GM15510 (cell line): ENCODE results near the gene SERPINA12.

Source experiments
- POLR2A ChIP-seq: IDR thresholded peaks from 3 replicates; pipeline ENCODE4 v1.6.1; 2011; ENCODE audit warnings: borderline replicate concordance; ENCODE audit not compliant: insufficient read length; ENCODE audit errors: extremely low read depth

SERPINA12 gene

GRCh38 chr14:94485944-94486841, 23.1 kb downstream of the SERPINA12 start:
- no peak for TF ChIP-seq POLR2A

- TF ChIP-seq POLR2A, result no peak
Measured at GRCh38 chr14:94484481-94484880, 24.8 kb downstream of the SERPINA12 start.

DNA sequence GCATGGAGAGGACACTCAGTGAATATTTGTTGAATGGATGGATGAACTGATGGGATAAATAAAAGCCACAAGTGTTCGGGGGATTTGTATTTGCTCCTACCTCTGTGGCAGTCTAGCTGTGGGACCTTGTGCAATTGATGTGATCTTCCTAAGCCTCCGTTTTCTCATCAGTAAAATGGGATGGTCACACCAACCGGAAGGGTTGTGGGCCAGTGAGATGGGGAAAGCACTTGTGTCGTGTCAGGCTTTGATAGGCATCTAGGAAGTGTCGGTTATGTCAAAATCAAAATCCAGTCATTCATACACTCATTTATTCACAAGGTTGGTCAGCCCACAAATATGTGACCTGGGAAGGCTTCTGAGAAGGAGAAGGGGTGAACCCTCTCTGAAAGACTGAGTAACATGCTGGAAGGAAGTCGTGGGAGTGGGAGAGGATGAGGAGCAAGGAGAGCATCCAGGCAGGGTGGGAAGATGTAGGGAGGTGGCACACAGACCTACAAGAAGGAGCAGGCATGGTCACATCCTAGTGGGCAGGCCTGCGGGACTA, 25.5 kb downstream of the SERPINA12 start:
- no peak for TF ChIP-seq POLR2A

DNA sequence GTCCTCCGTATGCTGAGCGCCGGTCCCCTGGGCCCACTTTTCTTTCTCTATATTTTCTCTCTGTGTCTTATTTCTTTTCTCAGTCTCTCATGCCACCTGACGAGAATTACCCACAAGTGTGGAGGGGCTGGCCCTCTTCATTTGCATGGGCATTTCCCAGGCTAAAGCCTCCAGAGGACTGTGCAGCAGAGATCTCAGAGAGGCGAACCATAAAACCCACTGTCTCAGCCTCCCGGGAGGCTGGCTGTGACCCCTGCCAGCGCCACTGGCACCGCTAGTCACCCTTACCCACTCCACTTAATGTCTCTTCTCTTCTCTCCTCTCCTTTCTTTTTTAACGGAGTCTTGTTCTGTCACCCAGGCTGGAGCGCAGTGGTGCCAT, 26.2 kb downstream of the SERPINA12 start:
- TF ChIP-seq POLR2A, result no peak

DNA sequence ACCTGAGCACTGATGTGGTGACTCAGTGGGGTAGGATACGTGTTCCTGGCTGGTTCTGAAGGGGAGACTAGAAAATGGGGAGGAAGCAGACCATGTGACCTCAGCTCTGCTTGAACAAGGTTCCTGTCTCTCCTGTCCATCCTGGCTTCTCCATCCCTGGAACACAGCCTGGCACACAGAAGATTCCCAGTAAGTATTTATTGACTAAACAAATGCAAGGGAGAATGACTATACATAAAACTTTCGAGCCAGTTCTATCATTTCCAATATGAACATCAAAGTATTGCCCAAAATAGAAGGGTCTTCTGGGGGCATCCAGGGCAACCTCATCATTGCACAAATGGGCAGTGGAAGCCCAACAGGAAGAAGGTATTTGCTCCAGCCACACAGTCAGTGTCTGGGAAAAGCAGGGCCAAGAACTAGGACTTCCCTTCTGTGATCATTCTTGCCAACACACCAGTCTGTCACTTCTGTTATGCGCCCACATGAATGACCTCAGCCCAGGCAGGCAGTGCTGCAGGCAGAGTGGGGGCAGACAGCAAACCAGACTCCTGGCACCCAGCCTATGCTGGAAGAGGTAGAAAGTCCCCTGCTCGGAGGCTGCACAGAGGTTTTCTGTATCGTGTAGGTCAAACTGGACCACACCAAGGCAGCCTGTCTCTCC, 27.7 kb downstream of the SERPINA12 start:
- no peak for TF ChIP-seq POLR2A

- no peak for TF ChIP-seq POLR2A
Measured at GRCh38 chr14:94480809-94481208, 28.5 kb downstream of the SERPINA12 start.

- no peak for TF ChIP-seq POLR2A
Measured at GRCh38 chr14:94478420-94478819, 30.8 kb downstream of the SERPINA12 start.

GRCh38 chr14:94476023-94476422, 33.2 kb downstream of the SERPINA12 start, which contains the start of gene SERPINA9:
Gene SERPINA9, minus strand, starts transcription at chr14:94476197. Its CDS starts 6,357 bp downstream, at chr14:94469840.
- TF ChIP-seq POLR2A, result no peak

GRCh38 chr14:94474581-94475031, 34.7 kb downstream of the SERPINA12 start:
- no peak for TF ChIP-seq POLR2A

DNA sequence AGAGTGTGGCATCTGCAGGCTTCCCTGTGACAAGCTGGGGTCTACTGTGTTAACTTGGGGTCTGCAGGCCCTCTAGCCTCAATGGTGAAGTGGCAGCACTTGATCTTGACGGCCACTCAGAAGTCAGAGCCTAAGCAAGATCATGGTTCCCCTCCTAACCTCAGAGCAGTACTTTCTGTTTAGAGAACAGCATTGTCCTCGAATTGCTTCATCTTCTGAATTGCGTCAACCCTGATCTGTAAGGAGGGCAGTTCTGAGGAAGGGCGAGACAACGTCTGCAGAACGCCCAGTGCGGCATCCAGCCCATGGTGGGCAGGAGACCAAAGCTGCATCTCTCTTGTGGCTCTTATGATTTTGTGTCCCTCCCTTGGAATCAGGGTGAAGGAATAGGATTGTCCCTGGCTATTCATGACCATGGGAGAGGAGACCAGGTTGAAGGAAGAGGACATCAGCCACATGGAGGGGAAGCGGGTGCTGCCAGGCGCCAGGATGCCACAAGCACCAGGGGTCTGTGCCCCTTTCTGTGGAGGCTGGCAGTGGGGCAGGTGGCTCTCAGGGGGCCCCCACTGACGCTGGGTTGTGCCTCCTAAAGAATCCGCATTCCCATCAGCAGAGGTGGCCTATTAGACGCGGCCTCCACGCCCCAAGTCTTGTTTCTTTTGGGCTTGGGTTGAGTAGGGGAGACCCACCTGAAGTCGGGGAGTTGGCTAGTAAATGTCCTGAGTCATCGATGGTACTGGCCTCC, 35.4 kb downstream of the SERPINA12 start:
- TF ChIP-seq POLR2A, result no peak

DNA sequence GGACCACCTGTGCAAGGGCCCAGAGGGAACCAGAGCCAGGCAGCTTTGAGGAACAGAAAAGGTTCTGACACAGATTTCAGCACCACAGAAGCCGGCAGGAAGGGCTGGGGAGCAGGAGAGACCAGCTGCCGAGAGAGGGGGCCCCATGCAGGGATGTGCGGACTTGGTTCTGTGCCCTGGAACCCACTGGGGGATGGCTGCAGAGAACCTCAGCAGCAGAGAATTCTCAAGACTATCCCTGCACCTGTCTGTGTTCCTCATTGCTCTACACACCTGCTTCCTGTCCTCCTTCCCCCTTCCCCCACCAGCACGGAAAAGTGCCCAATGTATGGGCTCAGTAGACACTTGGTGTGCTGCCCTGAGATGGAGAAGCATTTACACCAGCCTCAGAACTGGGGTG, 36.4 kb downstream of the SERPINA12 start:
- TF ChIP-seq POLR2A, result no peak

GRCh38 chr14:94471045-94471444, 38.2 kb downstream of the SERPINA12 start:
- TF ChIP-seq POLR2A, result no peak

- no peak for TF ChIP-seq POLR2A
Measured at GRCh38 chr14:94470311-94470710, 39.0 kb downstream of the SERPINA12 start.

DNA sequence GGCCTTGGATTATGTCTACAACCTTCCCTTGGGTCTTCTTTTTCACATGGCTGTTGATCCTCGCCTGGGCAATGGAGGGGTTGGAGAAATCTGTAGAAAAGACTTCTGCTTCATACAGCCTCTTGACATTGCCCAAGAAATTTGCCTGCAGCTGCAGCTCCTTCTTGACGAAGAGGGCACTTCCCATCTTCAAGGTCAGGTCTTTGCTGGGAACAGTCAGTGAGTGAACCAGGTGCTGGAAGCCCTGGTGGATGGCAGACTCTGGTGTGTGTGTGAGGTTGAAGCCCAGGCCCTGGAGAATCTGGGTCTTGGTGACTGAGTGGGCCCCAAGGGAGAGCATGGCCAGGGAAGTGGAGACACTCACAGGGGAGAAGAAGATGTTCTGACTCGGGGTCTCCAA, 40.0 kb downstream of the SERPINA12 start:
- no peak for TF ChIP-seq POLR2A
